Choroid plexus epithelial cell (primary cell): ENCODE data around the gene MCEMP1.

Experiments
- DNase-seq: peaks from one replicate; pipeline ENCODE4 v3.0.0-alpha.2; 2010; ENCODE audit warnings: low read depth
- H3K4me3 ChIP-seq: 2 replicates; pipeline ENCODE4 v1.5.1; 2011; ENCODE audit warnings: low read depth, mild to moderate bottlenecking, control low read depth, low read length, moderate library complexity
- TF ChIP-seq, protein P1 (sequence below): conservative IDR thresholded peaks from 2 replicates; pipeline ENCODE4 v1.5.1; 2011; ENCODE audit warnings: low read depth, mild to moderate bottlenecking, control low read depth, inconsistent platforms, low read length, moderate library complexity

The MCEMP1 gene

GRCh38 chr19:7650148-7650547 lies 26.7 kb upstream of the MCEMP1 start:
- H3K4me3 ChIP-seq: no peak overlapping the region
- DNase-seq: no peak
- TF ChIP-seq, protein P1, sequence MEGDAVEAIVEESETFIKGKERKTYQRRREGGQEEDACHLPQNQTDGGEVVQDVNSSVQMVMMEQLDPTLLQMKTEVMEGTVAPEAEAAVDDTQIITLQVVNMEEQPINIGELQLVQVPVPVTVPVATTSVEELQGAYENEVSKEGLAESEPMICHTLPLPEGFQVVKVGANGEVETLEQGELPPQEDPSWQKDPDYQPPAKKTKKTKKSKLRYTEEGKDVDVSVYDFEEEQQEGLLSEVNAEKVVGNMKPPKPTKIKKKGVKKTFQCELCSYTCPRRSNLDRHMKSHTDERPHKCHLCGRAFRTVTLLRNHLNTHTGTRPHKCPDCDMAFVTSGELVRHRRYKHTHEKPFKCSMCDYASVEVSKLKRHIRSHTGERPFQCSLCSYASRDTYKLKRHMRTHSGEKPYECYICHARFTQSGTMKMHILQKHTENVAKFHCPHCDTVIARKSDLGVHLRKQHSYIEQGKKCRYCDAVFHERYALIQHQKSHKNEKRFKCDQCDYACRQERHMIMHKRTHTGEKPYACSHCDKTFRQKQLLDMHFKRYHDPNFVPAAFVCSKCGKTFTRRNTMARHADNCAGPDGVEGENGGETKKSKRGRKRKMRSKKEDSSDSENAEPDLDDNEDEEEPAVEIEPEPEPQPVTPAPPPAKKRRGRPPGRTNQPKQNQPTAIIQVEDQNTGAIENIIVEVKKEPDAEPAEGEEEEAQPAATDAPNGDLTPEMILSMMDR: no peak

- TF ChIP-seq, protein P1: peak; percentile 97
- DNase-seq: peak; percentile 92
- H3K4me3 ChIP-seq: peak overlapping the region; percentile 7
Observed at GRCh38 chr19:7652061-7652641, 24.7 kb upstream of the MCEMP1 start.

DNA sequence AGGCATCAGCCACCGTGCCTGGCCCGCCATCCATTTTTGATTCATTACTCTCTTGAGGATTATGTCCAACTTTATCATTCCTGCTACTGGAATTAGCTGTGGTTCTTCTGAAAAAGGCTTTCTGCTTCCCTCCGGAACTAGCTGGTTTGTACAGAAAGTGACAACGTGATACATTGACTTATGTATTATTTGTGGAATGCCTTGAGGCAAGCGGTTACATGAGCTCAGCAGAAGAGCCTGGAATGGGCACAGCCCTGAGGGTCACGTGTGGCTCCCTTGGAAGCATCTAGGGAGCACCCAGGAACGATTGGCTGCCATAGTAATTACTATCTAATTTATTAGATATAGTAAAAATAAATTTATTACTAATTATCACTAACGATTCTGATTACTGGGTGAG lies 22.5 kb upstream of the MCEMP1 start:
- DNase-seq: no peak
- TF ChIP-seq, protein P1: no peak
- no peak overlapping the region for H3K4me3 ChIP-seq

- DNase-seq: no peak
- H3K4me3 ChIP-seq: no peak overlapping the region
- TF ChIP-seq, protein P1: no peak
Observed at GRCh38 chr19:7655581-7655980, 21.3 kb upstream of the MCEMP1 start.

DNA sequence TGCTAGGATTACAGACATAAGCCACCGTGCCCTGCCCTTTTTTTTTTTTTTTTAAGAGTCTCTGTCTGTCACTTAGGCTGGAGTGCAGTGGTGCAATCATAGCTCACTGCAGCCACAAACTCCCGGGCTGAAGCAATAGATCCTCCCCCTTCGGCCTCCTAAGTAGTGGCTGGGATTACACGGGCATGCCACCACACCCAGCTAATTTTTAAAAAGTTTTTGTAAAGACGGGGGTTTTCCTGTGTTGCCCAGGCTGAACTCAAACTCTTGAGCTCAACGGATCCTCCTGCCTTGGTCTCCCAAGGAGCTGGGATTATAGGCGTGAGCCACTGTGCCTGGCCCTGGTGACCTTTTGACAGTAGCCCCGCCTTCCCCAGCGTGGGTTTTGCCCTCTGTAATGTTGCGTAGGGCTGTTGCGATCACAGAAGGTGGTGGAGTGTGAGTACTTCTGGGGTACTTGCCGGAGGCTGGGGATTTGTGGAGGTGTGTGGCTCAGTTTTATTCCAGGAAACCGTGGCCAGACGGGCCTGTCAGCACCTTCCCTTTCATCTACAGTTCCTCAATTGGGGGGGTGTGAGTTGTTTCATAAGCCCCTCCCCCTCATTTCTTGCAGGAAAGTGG lies 19.6 kb upstream of the MCEMP1 start:
- DNase-seq: no peak
- TF ChIP-seq, protein P1: no peak
- H3K4me3 ChIP-seq: no peak overlapping the region

GRCh38 chr19:7658219-7658686 lies 18.6 kb upstream of the MCEMP1 start:
- H3K4me3 ChIP-seq: no peak overlapping the region
- no peak for DNase-seq
- TF ChIP-seq, protein P1: no peak
